Cardiac septum (tissue), 1 donor: Measurements from ENCODE around the gene SERINC5. TPM values are rescaled to one million over a fixed set of nuclear protein-coding genes. Genes with fewer than 3 reads are reported as not detected.
"Not testable (repeated sequence)": the region's sequence is repeated elsewhere in the genome, so short reads cannot be mapped to it uniquely, and the experiment has no call there.

ENCODE experiments used
- DNase-seq: peaks from one replicate; pipeline ENCODE4 v3.0.0-alpha.2; 2020; ENCODE audit warnings: low spot score
- intact Hi-C: fragments of 100-400 bp; cut with DNase I; formaldehyde crosslinking; loops from one replicate; pipeline ENCODE4 v1.14.0; 2022
- total RNA-seq: library from RNA; stranded (reverse); fragmentation: NEBNext Ultra II Directional; extraction: Animal tissue kit (Norgen Biotek cat#: 25700); gene quantifications from one replicate; pipeline ENCODE4 v1.2.1, GENCODE V29; 2021
- donor health status: DM: no; HTN: no; CAD: no.

The SERINC5 gene
- total RNA-seq, 1 donor from 2014 or later = 20.9 TPM

DNA sequence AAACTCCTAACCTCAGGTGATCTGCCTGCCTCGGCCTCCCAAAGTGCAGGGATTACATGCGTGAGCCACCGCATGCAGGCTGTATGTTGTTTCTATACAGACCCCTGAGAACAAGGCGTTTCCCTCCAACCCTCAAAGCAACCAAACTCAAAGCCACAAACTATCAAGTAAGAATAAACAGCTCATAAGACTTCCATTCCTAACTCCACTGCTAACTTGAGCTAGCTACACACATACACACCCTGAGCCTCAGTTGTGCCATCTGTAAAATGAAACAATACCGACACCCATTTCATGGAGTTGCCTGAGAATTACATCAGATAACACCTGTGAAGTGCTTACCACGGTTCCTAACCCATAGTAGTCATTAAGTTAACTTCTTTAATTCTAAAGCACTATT lies 70.8 kb downstream of the SERINC5 start:
- intact Hi-C loops = loop anchor here (5.0 kb wide), 1 partner anchor 43 kb away; no protein-coding TSS in a partner anchor
- DNase-seq = no peak

DNA sequence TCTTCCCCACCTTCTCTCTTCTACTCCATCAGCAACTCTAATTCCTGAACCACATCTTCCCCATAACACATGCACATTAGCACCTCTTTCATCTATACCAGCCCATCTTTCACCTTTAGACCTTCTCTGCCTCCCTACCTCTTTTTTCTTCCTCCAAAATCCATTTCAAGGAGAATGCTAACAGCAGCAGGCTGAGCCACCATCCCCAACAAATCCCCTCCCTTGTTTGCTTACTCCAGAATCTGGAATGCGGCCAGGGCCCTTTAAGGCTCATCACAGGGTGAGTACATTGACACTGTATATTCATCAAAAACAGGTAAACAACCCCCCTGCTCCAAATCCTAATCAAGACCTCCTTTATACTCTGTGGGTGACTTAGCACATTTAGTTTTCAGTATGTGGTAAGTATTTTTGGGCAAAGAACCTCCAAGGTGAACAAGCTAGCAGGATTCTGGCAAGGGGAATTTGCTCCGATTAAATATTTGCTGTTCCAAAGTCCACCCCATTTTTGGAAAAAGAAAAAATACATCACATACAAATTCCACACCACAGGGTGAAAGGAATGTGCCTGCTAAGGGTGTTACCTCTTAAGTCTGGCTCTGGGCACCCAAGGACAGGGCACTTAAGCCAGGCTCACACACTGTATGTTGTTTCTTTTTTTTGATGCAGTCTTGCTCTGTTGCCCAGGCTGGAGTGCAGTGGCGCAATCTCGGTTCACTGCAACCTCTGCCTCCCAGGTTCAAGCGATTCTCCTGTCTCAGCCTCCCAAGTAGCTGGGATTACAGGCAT lies 71.4 kb downstream of the SERINC5 start:
- intact Hi-C loops = loop anchor here (5.0 kb wide), 1 partner anchor 42 kb away; no protein-coding TSS in a partner anchor
- no peak for DNase-seq

DNA sequence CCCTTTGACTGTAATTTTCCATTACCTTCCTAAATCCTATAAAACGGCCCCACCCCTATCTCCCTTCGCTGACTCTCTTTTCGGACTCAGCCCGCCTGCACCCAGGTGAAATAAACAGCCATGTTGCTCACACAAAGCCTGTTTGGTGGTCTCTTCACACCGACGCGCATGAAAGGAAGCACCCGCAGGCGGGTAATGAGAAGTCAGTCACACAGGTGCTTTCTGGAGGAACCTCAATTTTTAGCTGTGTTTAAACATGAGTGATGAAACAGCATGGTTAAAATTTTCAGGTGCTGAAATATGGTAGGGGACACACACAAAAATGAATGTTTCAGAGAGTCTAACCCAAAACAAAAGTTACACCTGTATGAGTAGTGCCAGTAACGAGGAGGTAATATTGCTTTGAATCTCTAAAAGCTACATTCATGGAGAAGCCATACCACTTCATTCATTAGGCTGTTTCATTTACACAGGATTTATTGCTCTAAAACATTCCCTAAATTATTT lies 72.1 kb downstream of the SERINC5 start:
- DNase-seq, intact Hi-C loops: not testable (repeated sequence)

DNA sequence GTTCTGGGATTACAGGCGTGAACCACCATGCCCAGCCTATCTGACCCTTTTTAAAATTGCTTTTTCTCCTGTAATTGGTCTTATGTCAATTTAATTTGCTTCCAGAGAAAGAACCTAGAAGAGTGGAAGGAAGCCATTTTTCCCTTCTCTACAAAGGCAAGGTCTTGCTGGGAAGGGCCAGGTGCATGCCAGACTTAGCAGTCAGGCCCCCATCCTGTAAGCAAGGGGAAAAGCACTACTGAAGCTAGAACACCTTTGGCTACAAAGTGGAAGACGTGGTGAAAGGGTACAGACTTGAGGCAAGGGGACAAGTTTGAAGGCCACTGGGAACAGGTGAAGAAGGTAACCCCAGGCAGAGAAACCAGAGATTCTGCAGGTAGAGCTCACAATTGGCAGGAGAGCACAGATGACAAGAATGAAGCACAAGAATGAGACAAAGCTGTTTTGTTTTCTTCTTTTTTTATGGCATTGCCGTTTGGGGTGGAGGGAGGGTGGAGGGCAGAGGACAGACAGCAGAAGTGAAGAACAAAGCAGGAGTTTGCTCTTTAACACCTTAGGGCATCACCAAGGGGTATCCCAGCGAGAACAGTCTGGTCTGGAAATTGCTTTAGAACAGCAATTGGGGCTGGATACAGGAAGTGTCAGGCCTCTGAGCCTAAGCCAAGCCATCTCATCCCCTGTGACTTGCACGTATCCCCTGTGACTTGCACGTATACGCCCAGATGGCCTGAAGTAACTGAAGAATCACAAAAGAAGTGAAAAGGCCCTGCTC lies 72.9 kb downstream of the SERINC5 start:
- intact Hi-C loops = no loop called here

DNA sequence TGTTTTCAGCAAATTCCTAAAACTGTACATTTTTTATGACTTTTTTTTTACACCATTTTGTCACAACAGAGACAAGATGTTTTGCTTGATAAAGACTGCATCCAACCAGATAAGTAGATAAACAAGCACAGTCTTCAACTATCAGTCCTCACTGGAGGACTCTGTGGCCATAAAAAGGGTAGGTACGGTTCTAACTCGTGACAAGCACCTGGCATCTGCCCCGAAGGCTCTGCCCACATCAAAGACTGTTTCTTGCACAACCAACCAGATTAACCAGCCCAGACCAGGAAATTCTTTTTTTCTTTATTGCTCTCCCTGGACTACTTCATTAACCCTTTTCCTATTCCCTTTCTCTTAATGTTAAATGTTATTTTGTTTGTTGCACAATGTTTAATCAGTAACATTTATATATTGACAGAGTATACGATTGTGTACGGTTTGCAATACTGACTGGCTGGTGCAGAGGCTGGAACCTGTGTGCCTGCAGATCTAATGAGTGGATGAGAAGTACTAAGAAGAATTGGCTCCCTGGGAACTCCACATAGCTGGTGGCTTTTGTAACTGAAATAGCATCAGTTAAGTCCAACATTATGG lies 74.1 kb downstream of the SERINC5 start:
- DNase-seq = no peak
- intact Hi-C loops = no loop called here

More for the DNA sequence above, 72.9 kb downstream of the SERINC5 start:
- DNase-seq = no peak

DNA sequence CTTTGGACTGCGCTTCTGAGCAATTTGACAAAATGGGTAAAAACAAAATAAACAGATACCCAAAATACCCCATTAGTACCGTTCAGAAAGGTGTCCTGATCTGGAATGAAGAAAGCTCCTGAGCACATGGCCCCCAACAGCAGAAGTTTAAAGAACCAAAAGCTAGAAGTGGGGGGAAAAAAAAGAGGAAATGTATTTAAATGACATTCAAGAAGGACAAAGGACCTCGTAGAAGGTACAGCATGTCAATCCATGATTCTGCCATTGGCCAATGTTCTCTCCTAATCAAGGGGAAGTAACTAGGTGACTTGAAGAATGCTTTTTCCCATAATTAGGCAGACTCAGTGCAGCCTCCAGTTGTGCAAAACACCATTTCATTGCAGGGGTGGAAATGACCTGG lies 78.6 kb downstream of the SERINC5 start:
- intact Hi-C loops = no loop called here
- DNase-seq = no peak

DNA sequence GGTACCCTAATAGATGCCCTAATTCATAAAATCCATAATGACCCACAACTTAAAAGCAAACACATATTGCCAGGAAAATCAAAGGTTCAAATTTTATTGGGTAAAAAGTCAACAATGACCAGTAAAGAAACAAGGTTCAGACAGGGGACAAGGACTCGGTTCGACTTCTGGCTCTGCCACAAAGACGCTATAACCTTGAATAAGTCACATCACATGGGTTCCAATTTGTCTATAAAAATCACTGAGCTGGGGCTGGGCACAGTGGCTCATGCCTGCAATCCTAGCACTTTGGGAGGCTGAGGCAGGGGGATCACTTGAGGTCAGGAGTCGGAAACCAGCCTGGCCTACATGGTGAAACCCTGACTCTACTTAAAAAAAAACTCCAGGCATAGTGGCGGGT lies 80.5 kb downstream of the SERINC5 start:
- no peak for DNase-seq
- intact Hi-C loops = no loop called here

DNA sequence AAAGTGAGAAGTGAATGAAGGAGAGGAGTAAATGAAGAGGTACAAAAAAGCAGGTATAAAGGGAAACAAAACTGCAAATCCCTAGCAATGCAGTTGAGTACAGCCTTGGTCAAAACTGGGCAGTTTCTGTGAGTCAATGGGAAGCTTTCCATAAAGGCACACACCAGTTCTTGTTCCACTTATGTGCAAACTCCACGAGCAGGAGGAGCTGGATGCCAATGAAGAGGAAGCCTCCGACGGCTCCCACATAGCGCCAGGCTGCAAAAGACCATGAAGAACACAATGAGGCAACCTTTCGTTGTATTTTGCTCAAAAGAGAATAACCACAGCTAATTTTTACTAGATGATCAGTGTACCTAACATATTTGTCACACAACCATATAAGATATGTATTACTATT lies 81.1 kb downstream of the SERINC5 start:
- intact Hi-C loops = no loop called here
- no peak for DNase-seq

DNA sequence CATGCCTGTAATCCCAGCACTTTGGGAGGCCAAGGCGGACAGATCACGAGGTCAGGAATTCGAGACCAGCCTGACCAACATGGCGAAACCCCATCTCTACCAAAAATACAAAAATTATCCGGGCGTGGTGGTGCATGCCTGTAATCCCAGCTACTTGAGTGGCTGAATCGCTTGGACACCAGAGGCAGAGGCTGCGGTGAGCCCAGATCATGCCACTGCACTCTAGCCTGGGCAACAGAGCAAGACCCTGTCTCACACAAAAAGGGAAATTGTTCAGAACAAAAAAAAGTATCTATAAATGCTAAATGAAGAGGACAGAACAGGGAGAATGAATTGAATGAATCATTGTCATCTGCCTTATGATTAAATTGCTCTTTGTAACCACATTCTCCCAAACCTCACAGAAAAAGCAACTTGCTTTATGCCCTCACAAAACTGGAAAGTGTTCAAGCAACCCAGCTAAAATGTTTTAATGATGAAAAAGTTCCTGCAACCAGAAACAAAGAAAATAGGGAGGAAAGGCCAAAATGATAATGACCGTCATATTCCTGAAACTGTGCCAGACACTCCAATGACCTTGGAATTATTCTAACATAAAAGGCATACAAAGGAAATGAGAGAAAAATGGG lies 83.7 kb downstream of the SERINC5 start:
- intact Hi-C loops = no loop called here
- no peak for DNase-seq

DNA sequence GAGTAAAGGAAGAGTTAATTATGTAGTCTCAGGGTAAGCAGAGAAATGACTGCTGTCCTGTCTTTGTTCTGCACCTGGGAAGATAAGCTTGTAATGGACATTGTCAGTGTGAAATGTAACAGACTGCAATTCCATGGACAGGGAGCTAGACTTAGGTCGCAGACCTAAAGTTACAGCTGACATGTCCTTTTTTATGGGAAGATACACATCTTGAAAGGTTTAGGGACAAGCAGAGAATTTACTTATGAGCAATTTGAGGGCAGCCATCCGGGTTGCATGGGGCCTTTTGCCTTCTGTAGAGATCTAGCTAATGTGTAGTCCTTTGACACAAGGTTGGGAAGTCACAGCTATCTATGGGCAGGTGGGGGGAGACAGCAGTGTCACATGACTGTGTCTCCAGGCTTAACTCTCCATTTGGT lies 85.7 kb downstream of the SERINC5 start:
- DNase-seq = no peak
- intact Hi-C loops = no loop called here

DNA sequence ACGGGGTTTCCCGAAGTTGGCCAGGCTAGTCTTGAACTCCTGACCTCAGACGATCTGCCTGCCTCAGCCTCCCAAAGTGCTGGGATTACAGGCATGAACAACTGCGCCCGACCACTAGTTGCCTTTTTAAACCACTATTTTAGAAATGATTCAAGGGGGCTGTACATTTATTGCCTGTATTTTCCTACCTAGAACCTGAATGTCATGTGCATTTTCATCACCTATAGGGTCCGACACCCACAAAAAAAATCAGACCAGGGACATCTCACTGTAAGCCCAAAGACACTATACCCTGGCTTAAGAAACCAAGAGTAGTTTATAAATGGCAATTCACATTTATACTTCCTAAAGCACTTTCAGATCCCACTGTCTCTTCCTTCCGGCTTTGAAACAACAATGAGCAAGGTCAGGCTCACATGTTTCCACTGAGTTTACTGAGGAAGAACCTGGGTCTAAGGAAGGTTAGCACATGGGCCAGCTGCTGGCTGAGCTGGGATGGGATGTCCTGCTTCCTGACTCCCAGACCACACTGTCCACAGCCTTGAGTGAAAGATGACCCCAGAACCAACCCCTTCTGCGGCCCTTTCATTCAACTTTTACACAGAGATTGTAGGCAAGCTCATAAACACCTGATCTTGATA lies 87.3 kb downstream of the SERINC5 start:
- intact Hi-C loops = no loop called here
- DNase-seq = no peak

DNA sequence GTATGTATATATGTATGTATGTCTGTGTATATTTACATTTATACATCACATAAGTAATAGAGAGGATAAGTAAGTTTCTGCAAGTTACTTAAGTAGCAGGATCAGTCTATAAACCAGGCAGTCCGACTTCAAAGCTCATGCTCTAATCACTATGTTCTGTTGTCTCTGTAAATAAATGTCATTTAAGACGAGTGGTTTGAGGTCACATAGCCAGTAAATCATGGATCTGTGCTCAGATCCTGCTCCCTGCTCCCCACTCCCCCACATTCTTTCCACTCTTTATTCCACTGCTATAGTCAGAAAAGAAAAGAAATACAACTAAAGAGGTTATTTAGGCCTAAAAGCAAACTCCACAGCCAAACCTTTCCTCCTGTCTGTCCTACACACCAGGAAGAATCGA lies 90.4 kb downstream of the SERINC5 start:
- no peak for DNase-seq
- intact Hi-C loops = no loop called here

DNA sequence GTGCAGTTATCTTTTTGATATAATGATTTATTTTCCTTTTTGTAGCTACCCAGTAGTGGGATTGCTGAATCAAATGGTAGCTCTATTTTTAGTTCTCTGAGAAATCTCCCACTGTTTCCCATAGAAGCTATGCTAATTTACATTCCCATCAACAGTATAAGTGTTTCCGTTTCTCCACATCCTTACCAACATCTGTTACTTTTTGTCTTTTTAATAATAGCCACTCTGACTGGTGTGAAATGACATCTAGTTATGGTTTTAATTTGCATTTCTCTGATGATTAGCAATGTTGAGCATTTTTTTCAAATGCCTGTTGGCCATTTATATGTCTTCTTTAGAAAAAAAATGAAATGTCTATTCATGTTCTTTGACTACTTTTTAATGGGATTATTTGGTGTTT lies 94.7 kb downstream of the SERINC5 start:
- intact Hi-C loops = no loop called here

DNA sequence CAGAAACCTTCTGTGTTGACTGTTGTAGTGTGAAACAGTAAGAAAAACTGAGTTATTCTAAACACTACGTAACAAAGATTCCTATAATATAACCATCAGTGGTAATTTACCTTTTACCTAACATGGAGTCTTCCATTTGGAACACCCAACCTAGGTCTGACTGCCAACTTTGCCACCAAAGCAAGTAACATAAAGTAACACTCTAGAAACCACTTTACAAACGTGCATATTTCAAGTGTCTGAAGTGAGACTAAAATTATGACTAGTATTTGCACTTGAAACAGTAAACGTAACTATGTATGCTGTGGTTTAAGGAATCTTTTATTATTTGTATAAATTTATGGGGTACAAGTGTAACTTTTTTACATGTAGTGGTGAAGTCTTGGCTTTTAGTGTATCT lies 95.6 kb downstream of the SERINC5 start:
- DNase-seq = no peak
- intact Hi-C loops = no loop called here

More for the DNA sequence above, 94.7 kb downstream of the SERINC5 start:
- no peak for DNase-seq

DNA sequence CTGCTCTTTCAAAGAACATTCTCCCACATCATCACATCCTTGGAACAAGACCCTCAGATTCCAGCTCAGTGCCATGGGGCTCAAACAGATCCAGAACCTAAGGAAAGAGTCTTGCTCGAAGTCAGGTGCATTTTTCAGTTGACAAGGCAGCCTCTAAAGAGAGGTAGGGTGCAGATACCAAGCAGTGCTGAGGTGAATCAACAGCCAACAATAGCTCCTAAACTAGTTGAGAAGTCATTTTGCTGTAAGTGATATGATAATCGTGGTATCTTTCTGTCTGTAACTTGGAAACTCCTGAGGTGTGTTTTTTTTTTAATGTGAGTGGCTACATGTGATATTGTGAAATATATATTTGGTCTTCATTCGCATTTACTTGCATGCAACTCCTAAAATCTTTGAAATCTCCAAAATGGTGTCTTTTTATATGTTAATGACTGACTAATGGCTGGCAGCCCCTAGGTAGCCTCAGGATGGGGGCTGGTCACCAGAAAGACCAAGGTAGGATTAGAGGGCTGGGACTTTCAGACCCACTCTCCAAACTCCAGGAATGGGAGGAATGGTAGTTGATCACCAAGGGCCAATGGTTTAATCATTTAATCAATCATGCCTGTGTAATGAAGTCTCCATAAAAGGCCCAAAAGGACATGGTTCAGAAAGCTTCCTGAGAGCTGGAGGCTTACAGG lies 96.6 kb downstream of the SERINC5 start:
- DNase-seq = no peak
- intact Hi-C loops = no loop called here

DNA sequence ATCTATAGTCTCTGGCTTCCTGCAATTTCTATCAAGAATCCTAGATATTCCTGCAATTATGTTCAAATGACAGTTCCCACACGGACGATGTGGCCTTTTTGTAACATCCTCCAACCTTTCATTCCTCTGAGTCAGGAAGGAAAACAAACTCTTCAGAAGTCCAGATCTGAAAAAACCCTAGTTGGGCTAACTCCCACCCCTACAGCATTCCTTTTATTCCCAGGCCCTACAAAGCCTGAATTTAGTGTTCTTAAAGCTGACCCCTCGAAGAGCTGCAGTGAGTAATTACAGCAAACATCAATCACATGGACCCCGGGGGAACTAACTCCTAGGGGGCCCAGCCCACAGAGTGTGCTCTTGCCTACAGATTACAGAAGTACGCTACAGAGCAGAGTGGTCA lies 99.7 kb downstream of the SERINC5 start:
- intact Hi-C loops = no loop called here
- no peak for DNase-seq

DNA sequence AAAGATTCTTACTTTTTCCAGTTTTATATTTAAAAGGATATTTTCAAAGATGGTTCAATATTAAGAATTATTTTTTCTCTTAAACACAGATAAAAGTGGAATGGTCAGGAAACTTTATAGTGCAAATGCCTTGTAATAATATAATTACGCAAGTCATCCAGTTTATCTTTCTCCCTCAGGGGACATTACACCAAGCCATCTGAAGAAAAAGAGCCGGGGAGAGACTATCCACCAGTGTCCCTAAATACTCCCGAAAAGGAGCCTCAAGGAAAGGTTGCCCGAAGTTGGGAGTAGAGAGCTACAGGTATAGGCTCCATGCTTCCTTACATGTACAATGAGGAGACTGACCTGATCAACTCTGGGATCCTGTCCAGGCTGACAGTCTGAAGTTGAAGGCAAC lies 101.1 kb downstream of the SERINC5 start:
- DNase-seq = no peak
- intact Hi-C loops = no loop called here

DNA sequence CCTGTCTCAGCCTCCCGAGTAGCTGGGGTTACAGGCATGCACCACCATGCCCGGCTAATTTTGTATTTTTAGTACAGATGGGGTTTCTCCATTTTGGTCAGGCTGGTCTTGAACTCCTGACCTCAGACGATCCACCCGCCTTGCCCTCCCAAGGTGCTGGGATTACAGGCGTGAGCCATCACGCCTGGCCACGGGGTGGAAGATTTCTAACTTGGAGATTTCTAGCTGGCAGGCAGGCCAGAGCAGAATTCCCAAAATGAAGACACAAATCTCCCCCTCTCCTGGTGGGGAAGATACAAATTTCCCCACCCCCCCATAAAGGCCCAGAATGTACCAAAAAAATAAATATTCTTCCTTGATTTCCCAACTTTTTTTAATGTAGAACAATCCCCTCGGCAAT lies 101.6 kb downstream of the SERINC5 start:
- DNase-seq, intact Hi-C loops: not testable (repeated sequence)

DNA sequence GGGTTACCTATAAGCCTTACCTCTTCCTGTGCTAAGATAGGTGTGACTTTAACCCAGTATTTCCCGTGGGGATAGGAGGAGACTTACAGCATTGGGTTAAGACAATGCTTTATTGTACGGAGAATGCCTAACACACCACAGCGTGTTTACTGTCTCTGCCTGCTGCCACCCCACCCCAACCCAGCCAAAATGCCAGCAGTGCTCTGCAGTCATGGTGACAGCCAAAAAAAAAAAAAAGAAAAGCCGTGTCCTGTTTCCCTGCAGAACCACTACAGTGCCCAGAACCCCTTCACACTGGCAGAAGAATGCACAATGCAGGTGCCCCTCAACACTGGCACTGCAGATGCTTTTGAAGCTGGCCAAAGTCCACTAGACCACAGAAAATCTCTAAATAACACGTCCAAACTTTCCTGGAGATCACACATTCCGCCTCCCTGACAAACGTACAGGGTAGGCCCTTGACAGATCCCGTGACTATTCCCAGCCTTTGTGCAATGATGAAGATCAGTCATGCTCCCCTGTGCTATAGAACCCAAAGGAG lies 102.2 kb downstream of the SERINC5 start:
- intact Hi-C loops = no loop called here
- no peak for DNase-seq
